ENCODE results near the gene GIPR. TPM values are rescaled to one million over a fixed set of nuclear protein-coding genes. Genes with fewer than 3 reads are reported as not detected.

Gene GIPR, protein sequence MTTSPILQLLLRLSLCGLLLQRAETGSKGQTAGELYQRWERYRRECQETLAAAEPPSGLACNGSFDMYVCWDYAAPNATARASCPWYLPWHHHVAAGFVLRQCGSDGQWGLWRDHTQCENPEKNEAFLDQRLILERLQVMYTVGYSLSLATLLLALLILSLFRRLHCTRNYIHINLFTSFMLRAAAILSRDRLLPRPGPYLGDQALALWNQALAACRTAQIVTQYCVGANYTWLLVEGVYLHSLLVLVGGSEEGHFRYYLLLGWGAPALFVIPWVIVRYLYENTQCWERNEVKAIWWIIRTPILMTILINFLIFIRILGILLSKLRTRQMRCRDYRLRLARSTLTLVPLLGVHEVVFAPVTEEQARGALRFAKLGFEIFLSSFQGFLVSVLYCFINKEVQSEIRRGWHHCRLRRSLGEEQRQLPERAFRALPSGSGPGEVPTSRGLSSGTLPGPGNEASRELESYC
- total RNA-seq (2013; cell fraction: nucleolus; rRNA removed): 85.9 and 95.2 TPM in 2 replicates
- total RNA-seq (2014; rRNA removed): 14.5 and 17.8 TPM in 2 replicates
- 17.9 and 18.0 TPM in 2 replicates for total RNA-seq (2014; rRNA removed; fragmentation: Illumina TruSeq; extraction: Trizol)
- 22.1 and 25.6 TPM in 2 replicates for total RNA-seq (2021)
- 19.2 TPM for polyA plus RNA-seq (2011; ENCODE audit: low read depth)
- polyA plus RNA-seq (2011; rRNA removed): 12.3 and 13.8 TPM in 2 replicates
- polyA plus RNA-seq (2011; cell fraction: cytosol; rRNA removed): 9.7 and 14.7 TPM in 2 replicates
- 121 and 135 TPM in 2 replicates for polyA plus RNA-seq (2011; cell fraction: nucleus; rRNA removed)
- polyA plus RNA-seq (2012): 31.5 and 53.5 TPM in 2 replicates
- polyA plus RNA-seq (2014; fragmentation: Illumina TruSeq; extraction: Trizol): 10.5 and 13.6 TPM in 2 replicates
- 1 to 10 TPM; 1.7 TPM for polyA plus RNA-seq (2014; fragmentation: Nextera tagmentation; extraction: Ambion mirVana)
- polyA plus RNA-seq (2014; rRNA removed): 26.3 and 27.1 TPM in 2 replicates
- polyA plus RNA-seq (2016; fragmentation: Nextera tagmentation; extraction: Ambion mirVana): 1 to 10 TPM; 4.2 to 5.4 TPM
- 19.0 and 34.2 TPM in 2 replicates for polyA minus RNA-seq (2011; rRNA and poly(A)+ RNA removed)
- 7.2 and 8.6 TPM in 2 replicates for polyA minus RNA-seq (2011; cell fraction: cytosol; rRNA and poly(A)+ RNA removed)
- 47.6 and 63.2 TPM in 2 replicates for polyA minus RNA-seq (2011; cell fraction: nucleus; rRNA and poly(A)+ RNA removed)
- Bru-seq, nascent RNA: percentile 81 among the genes with signal in this experiment
- percentile 86 among the genes with signal in this experiment for BruChase-seq, experiment 1, labeled RNA remaining after a 6-hour chase
- BruChase-seq, experiment 2, labeled RNA remaining after a 2-hour chase: percentile 83 among the genes with signal in this experiment
- long read RNA-seq, experiment 1, partial matches to known transcripts: 0 of 1 reads
- long read RNA-seq, experiment 1, other reads (novel, unspliced or antisense): 1 of 1 reads
- long read RNA-seq, experiment 2, partial matches to known transcripts: 1 of 1 reads
- long read RNA-seq, experiment 2, other reads (novel, unspliced or antisense): 0 of 1 reads

GRCh38 chr19:45667620-45668341 lies at the start of gene GIPR:
Gene GIPR (plus strand): TSS chr19:45668221. CDS start chr19:45669521, 1,300 bp downstream.
- CTCF ChIA-PET: interaction anchor here (0.7 to 2.0 kb wide), 10 partner anchors 10 to 189 kb away, joined by 3 to 8 read pairs (median 3); partner anchors contain the start of genes EML2, QPCTL and SNRPD2
- Histone ChIP-seq H3K9ac (ENCODE audit: control insufficient read depth, insufficient read depth, low read length) (peak within 1 kb of the TSS; percentile 82), H3K36me3 (ENCODE audit: control insufficient read depth in 2 of 2, insufficient read depth in 2 of 2, low read length in 1 of 2) (no peaks in the 10 kb centered on the region; a peak in 1 of 4 replicates), H3K4me1 (ENCODE audit: control insufficient read depth, insufficient read depth, low read length) (peaks cover 9% of the 10 kb centered on the region), H3K4me3 (peak within 1 kb of the TSS; percentile 94), H3K79me2 (ENCODE audit: control insufficient read depth, insufficient read depth, low read length) (peaks cover 20% of the 10 kb centered on the region), H3K27ac (ENCODE audit: control insufficient read depth, insufficient read depth) (peak within 1 kb of the TSS; percentile 88), H3K27me3 (replicated peaks in 1 of 2; ENCODE audit: control insufficient read depth in 2 of 2, insufficient read depth in 2 of 2, low read length in 1 of 2) (no peaks in the 10 kb centered on the region), H3K9me3 (replicated peaks; ENCODE audit: control insufficient read depth, insufficient read depth, low read length) (no peaks in the 10 kb centered on the region), H3K4me2 (ENCODE audit: control insufficient read depth, insufficient read depth) (peak within 1 kb of the TSS; percentile 73), H2AFZ (ENCODE audit: control insufficient read depth, low read depth, low read length) (peak within 1 kb of the TSS; percentile 96), H4K20me1 (ENCODE audit: control insufficient read depth, insufficient read depth) (no peaks in the 10 kb centered on the region)
- no TSS peak for BruUV-seq (replicated peaks)
- RAD21 ChIA-PET (ENCODE audit: unreplicated experiment): interaction anchor here (1.6 to 4.0 kb wide), 8 partner anchors 10 to 62 kb away, joined by 4 to 47 read pairs (median 6); partner anchors contain the start of genes QPCTL and SNRPD2
- DNase-seq (ENCODE audit: low read depth, low spot score) (no peak), FAIRE-seq (peak; percentile 38), ATAC-seq (peak; percentile 72)
- POLR2A ChIA-PET: interaction anchor here (0.6 to 2.1 kb wide), 10 partner anchors 13 to 173 kb away, joined by 3 to 20 read pairs (median 4); partner anchors contain the start of gene OPA3
- intact Hi-C loops (cut with micrococcal nuclease; ENCODE audit: unreplicated experiment): loop anchor here (2.0 kb wide), 1 partner anchor 23 kb away; no protein-coding TSS in a partner anchor
- SMC1A ChIA-PET (ENCODE audit: uncharacterized antibody, unreplicated experiment): interaction anchor here (0.5 to 2.7 kb wide), 4 partner anchors 10 to 179 kb away, joined by 3 to 15 read pairs (median 4); partner anchors contain the start of genes QPCTL and SNRPD2
- in situ Hi-C loops (cut with MboI): no loop called here
- 21% methylated on average over 15 of the region's 15 CpGs for WGBS (ENCODE audit: insufficient coverage, insufficient replicate concordance, low lambda C conversion rate, missing lambda C conversion rate)
- TF ChIP-seq NBN (IDR thresholded peaks at IDR 0.05) (0 out of 2 replicates have a peak, but pooled peaks have one; percentile 14), PAX5 (IDR thresholded peaks at IDR 0.05; ENCODE audit: borderline replicate concordance, low read depth, low read length) (peak; percentile 17; the same call in 1 of the 2 replicates), CBFB (IDR thresholded peaks at IDR 0.05; ENCODE audit: low read depth) (0 out of 2 replicates have a peak, but pooled peaks have one; percentile 8), STAT3 (IDR thresholded peaks at IDR 0.05; ENCODE audit: low read depth, low read length) (no peak), MTA3 (IDR thresholded peaks at IDR 0.05; ENCODE audit: borderline replicate concordance, low read length) (no peak), POLR2A (IDR thresholded peaks at IDR 0.05; ENCODE audit: low read depth, low read length) (peak; percentile 76), LARP7 (IDR thresholded peaks at IDR 0.05) (no peak), EGR1 (IDR thresholded peaks at IDR 0.05; ENCODE audit: borderline replicate concordance in 1 of 2, low read depth in 2 of 2, low read length in 2 of 2) (0 out of 3 replicates have a peak, but pooled peaks of 1 of the 2 experiments have one; percentile 12), BCL3 (IDR thresholded peaks at IDR 0.05; ENCODE audit: borderline replicate concordance, insufficient read depth, low read depth, low read length, poor library complexity, severe bottlenecking) (peak; percentile 99), IKZF2 (IDR thresholded peaks at IDR 0.05) (peak; percentile 45 to 46; a peak in 2 of 4 replicates), MLLT1 (IDR thresholded peaks at IDR 0.05) (no peak), SIN3A (IDR thresholded peaks at IDR 0.05; ENCODE audit: low read depth, low read length) (no peak), RAD51 (IDR thresholded peaks at IDR 0.05) (no peak)
